ENCODE measurements around the gene SDHB.

DNA sequence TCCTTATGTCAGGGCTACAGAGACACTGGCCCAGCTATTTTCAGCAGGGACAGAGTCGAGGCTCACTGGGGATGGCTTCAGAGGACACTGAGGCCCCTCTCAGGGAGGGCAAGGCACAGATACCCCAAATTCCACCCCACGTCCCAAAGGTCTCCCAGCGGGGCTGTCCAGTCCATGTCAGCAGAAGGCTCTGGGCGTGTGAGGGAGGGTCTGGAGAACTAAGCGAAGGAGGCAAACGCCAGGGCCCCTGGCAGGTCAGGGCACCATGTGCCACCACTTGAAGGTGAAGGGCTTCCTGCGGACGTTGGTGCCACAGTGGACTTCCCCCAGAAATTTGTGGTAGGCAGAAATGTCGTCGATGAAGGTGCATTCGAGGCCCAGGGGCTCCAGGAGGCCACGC, 15.0 kb upstream of the SDHB start:
- TF ChIP-seq, protein P1, sequence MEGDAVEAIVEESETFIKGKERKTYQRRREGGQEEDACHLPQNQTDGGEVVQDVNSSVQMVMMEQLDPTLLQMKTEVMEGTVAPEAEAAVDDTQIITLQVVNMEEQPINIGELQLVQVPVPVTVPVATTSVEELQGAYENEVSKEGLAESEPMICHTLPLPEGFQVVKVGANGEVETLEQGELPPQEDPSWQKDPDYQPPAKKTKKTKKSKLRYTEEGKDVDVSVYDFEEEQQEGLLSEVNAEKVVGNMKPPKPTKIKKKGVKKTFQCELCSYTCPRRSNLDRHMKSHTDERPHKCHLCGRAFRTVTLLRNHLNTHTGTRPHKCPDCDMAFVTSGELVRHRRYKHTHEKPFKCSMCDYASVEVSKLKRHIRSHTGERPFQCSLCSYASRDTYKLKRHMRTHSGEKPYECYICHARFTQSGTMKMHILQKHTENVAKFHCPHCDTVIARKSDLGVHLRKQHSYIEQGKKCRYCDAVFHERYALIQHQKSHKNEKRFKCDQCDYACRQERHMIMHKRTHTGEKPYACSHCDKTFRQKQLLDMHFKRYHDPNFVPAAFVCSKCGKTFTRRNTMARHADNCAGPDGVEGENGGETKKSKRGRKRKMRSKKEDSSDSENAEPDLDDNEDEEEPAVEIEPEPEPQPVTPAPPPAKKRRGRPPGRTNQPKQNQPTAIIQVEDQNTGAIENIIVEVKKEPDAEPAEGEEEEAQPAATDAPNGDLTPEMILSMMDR (conservative IDR thresholded peaks at IDR 0.05; ENCODE audit: low read length): no peak
- no peak for TF ChIP-seq EZH2phosphoT487 (IDR thresholded peaks at IDR 0.05; ENCODE audit: borderline replicate concordance)
